Central memory CD8-positive, alpha-beta T cell (primary cell): ENCODE measurements around the gene SEC63.

Experiments used
- ATAC-seq: fragments of 150-1000 bp; cut with Tn5 transposase; replicated peaks from 2 replicates; pipeline ENCODE4 v1.10.0; 2022; ENCODE audit warnings: mild to moderate bottlenecking, moderate FRiP score, moderate number of reproducible peaks; ENCODE audit not compliant: poor library complexity, severe bottlenecking; ENCODE audit errors: extremely low read depth
- DNase-seq, 2 donors: peaks; one replicate each; pipeline ENCODE4 v3.0.0; 2021; ENCODE audit warnings: low spot score in 2 of 2
- H3K27ac Mint-ChIP-seq: one replicate; pipeline ENCODE4 v1.8.0; 2022; ENCODE audit warnings: low read depth, mild to moderate bottlenecking, moderate library complexity, mixed read lengths
- H3K27me3 Mint-ChIP-seq: one replicate; pipeline ENCODE4 v1.8.0; 2022; ENCODE audit warnings: mixed read lengths
- H3K36me3 Mint-ChIP-seq: one replicate; pipeline ENCODE4 v1.8.0; 2022; ENCODE audit warnings: mild to moderate bottlenecking, moderate library complexity, mixed read lengths; ENCODE audit not compliant: insufficient read depth
- H3K4me1 Mint-ChIP-seq: one replicate; pipeline ENCODE4 v1.8.0; 2022; ENCODE audit warnings: mixed read lengths
- H3K4me3 Mint-ChIP-seq: one replicate; pipeline ENCODE4 v1.8.0; 2022; ENCODE audit warnings: mild to moderate bottlenecking, moderate library complexity, mixed read lengths
- H3K9me3 Mint-ChIP-seq: one replicate; pipeline ENCODE4 v1.8.0; 2022; ENCODE audit warnings: mixed read lengths

SEC63 gene

DNA sequence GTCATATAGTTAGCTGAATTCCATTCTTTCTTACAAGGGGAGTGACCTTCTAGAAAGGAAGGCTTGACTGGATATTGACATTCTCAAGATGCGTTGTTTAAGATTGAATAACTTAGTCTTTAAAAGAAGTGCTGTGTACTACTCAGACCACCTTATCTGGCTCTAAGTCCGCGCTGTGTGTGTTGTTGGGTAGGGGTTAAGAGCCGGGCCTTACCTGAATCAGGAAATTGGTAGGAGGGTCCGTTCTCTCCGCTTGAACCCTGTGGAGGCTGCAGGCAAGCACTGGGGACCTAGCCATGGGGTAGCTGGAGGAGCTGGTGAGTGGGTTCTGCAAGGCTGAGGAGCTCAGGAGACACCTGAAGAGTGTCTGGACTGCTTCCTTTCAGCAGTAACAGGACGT lies 124.9 kb downstream of the SEC63 start:
- peak overlapping the region; percentile 23 for H3K27ac Mint-ChIP-seq
- peaks cover 17% of the 10 kb centered on the region for H3K4me1 Mint-ChIP-seq
- ATAC-seq (no peak), DNase-seq (no peak)
- H3K4me3 Mint-ChIP-seq: no peak overlapping the region
- no peaks in the 10 kb centered on the region for H3K27me3 Mint-ChIP-seq
- H3K36me3 Mint-ChIP-seq: peaks cover 1% of the 10 kb centered on the region
- no peaks in the 10 kb centered on the region for H3K9me3 Mint-ChIP-seq

DNA sequence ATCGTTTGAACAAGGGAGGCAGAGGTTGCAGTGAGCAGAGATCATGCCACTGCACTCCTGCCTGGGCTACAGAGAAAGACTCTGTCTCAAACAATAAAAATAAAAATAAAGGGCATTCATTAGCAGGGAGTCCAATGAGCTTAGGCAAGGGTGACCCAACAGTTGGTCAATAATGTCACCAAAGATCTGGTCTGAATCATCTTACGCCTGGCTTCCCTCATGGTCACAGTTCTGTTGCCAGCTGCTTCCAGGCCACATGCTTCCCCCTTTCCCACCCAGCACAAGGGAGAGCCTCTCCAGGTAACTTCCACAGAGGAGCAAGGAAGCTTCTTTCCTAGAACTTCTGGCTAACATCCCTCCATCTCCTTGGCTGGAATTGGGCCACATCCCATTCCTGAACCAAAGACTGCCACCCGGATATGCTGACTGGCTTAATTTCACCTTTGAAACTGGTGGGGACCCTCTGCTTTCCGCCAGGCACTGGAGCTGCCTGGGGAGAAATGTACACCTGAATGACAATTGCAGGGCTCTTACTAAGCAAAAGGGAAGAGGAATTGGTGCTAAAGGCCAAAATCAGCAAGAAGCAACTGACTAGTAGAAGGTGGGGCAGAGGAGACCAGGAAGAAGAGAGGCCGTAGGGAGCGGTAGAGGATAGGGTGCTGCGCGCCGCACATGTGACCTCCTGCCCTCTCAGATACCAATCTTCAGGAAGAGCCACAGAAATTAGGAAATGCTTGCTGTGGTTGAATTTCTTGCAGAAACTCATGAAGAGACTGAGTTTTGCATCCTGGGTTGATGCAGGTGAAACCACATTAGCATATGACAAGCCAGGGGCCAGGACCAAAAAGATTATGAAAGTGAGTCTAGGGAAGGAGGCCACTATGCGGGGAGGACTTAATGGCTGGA lies 125.6 kb downstream of the SEC63 start:
- ATAC-seq: peak; percentile 28
- no peak overlapping the region for H3K4me3 Mint-ChIP-seq
- peak overlapping the region; percentile 70 for H3K27ac Mint-ChIP-seq

DNA sequence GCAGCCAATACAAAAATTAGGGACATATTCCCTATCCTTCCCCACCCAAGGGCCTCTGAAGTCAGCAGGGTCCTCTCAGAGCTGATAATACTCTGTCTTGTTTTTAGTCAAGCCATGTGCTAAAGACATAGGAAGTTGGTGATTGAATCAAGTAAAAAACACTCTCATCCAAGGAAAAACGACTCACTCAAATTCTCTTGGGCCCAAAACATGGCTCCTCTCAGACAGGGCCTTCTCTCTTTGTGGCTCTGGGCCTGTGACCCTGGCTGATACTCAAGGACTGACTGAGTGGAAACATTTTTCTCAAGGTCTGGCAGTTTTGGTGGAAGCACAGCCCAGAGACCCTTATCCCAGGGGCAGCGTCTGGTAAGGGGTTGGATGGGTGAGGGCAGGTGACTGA lies 127.9 kb downstream of the SEC63 start:
- ATAC-seq (no peak), DNase-seq (no peak)
- Mint-ChIP-seq H3K27ac (no peak overlapping the region), H3K36me3 (peaks cover 1% of the 10 kb centered on the region), H3K27me3 (no peaks in the 10 kb centered on the region), H3K4me3 (no peak overlapping the region), H3K4me1 (peaks cover 23% of the 10 kb centered on the region), H3K9me3 (no peaks in the 10 kb centered on the region)

More for the DNA sequence above, 125.6 kb downstream of the SEC63 start:
- peaks cover 1% of the 10 kb centered on the region for H3K36me3 Mint-ChIP-seq
- no peaks in the 10 kb centered on the region for H3K27me3 Mint-ChIP-seq
- peaks cover 17% of the 10 kb centered on the region for H3K4me1 Mint-ChIP-seq
- no peaks in the 10 kb centered on the region for H3K9me3 Mint-ChIP-seq
- DNase-seq: no peak

DNA sequence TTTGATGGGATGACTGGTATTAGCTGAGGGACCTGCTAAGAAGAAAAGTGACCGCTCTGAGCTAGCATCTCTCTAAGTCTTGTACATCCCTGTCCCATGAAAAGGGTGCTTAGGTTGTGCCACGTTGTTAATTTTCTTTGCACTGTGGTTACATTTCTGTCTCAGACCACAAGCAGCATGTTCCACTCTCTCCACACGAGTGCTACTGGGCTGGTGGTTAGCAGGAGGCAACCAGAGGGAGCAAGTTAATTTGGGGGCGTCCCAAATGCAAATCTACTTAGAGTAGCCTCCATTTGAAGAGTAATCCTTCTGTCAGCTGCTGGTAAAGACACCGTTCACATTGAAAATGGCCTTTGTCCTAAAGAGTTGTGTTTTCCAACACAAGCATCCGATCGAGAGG lies 130.5 kb downstream of the SEC63 start:
- Mint-ChIP-seq H3K9me3 (no peaks in the 10 kb centered on the region), H3K27ac (no peak overlapping the region), H3K4me3 (no peak overlapping the region), H3K36me3 (peaks cover 20% of the 10 kb centered on the region), H3K4me1 (peaks cover 35% of the 10 kb centered on the region), H3K27me3 (no peaks in the 10 kb centered on the region)
- ATAC-seq: no peak
- no peak for DNase-seq

DNA sequence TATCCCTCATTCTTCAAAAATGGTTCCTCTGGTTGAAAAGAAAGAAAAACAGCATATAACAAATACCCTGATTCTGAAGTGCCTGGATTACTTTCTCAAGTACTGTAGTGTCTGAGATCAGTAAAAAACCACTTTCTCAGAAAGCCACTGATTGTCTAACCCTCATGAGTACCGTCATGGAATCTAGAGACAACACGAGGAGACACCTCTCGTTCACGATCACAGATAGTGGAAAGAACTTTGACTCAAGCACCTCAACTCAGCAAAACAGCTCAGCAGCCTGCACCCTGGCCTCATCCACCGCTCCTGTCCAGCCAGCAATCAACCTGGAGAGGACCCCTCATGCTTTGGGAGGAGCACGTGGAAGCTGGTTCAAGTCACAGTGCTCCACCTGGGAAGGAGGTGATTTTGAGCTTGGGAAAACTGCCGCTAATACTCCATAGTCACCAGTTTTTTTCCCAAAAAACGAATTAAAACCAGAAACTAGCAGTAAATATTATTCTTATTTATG lies 134.9 kb downstream of the SEC63 start:
- H3K36me3 Mint-ChIP-seq: peaks cover 33% of the 10 kb centered on the region
- DNase-seq (peak in 1 of 2 donors; percentile 56), ATAC-seq (peak; percentile 11)
- H3K4me3 Mint-ChIP-seq: peak overlapping the region; percentile 79
- no peaks in the 10 kb centered on the region for H3K27me3 Mint-ChIP-seq
- H3K9me3 Mint-ChIP-seq: no peaks in the 10 kb centered on the region
- H3K4me1 Mint-ChIP-seq: peaks cover 63% of the 10 kb centered on the region
- H3K27ac Mint-ChIP-seq: peak overlapping the region; percentile 99

DNA sequence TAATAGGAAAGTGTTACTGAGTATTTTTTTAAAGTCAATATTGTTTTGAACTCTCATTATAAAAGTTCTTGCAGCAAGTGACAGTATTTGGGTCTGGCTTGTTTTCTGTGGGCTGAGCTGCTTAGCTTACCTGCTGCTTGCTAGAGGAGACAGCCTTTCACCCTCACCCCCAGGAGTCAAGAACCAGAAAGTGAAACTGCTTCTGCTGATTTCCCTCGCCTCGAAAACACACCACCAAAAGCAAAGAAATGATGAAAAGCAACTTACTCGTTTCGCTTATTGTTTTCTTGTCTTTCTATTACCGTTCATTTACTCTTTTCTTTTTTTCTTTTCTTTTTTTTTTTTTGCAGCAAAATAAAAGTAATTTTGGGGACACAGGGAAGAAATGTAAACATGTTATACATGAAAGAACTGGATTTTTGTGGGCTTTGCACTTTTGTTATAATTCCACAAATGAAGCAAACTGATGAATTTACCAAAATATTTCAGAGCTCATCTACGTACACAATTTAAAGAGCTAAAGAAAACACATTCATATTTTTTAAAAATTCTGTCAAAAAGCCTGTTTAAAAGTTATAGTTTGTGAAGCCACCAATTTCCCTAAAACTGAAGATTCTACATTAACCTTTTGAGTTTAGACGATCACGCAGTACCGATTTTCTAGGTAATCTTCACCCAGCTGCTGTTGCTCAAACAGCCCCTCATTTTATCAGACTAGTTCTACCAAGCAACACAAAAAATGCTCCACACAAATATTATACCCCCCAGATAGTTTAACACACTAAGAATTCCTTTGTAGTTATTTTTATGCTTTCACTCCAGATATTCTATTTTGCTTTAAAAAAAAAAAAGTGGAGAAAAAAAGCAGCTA lies 135.6 kb downstream of the SEC63 start:
- H3K4me3 Mint-ChIP-seq: peak overlapping the region; percentile 79
- peaks cover 70% of the 10 kb centered on the region for H3K4me1 Mint-ChIP-seq
- DNase-seq: peak; percentile 24 to 54
- H3K36me3 Mint-ChIP-seq: peaks cover 33% of the 10 kb centered on the region
- H3K9me3 Mint-ChIP-seq: no peaks in the 10 kb centered on the region
- no peak for ATAC-seq
- no peaks in the 10 kb centered on the region for H3K27me3 Mint-ChIP-seq
- peak overlapping the region; percentile 99 for H3K27ac Mint-ChIP-seq

DNA sequence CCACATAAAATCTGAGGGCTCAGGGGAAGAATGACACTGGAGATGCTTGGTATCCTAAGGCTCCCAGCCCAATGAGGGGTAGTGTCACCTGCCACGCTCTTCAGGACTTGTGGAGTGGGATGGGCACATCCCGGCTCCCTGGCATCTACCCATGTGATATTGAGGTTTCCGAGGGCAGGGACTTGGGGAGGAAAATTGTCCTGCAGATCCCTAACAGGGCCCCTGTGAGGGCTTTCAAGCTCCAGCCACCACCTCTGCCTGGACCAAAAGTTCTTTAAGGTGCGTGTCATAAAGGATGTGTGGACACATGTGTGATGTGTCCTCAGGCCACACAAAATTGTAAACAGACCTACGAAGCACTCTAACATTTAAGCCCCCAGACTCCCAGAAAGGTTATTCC lies 136.4 kb downstream of the SEC63 start:
- H3K36me3 Mint-ChIP-seq: peaks cover 33% of the 10 kb centered on the region
- peak overlapping the region; percentile 79 for H3K4me3 Mint-ChIP-seq
- no peak for DNase-seq
- no peaks in the 10 kb centered on the region for H3K9me3 Mint-ChIP-seq
- no peak for ATAC-seq
- H3K4me1 Mint-ChIP-seq: peaks cover 72% of the 10 kb centered on the region
- H3K27ac Mint-ChIP-seq: peak overlapping the region; percentile 99
- H3K27me3 Mint-ChIP-seq: no peaks in the 10 kb centered on the region

DNA sequence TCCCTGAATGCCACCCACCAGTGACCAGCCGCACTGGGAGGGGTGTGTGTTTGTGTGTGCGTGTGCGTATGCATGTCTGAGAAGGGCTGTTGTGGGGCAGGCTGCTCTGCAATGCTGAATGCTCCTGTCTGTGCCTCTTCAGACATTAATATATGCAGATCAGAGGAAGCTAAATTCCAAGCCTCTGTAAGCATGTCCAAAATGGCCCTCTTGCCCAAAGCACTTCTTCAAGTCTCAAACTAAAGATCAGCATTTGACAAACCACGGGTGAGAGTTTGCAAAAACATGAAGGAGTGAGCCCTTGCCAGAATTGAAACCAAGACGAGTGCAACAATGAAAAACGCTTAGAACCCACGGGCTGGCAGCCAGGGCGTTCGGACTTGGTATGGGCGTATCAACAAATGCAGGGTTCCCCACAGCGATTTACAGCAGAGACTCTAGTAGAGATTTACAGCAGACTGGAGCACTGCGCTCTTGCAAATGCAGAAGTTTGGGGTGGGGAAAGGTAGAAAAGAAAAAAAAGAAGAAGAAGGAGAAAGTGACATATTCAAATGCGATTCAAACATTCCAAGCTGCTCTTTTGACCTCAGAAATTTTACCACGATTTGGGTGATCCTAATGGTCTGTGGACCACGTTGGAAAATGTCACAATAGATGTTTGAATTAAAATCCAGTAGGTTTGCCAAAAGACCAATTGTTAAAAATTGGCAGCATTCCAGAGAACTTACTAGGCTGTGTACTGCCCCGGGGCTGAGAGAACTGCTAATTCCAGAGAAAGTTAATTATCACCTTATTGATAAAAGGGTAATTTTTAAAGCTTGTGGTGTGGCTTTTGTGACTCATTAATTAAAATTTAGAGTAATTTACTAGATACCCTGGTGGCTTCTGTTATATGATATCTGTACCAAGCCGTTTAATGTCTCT lies 137.4 kb downstream of the SEC63 start:
- DNase-seq (peak; percentile 22 to 29), ATAC-seq (no peak)
- H3K36me3 Mint-ChIP-seq: peaks cover 37% of the 10 kb centered on the region
- H3K4me1 Mint-ChIP-seq: peaks cover 72% of the 10 kb centered on the region
- peak overlapping the region; percentile 79 for H3K4me3 Mint-ChIP-seq
- no peaks in the 10 kb centered on the region for H3K9me3 Mint-ChIP-seq
- H3K27me3 Mint-ChIP-seq: no peaks in the 10 kb centered on the region
- peak overlapping the region; percentile 99 for H3K27ac Mint-ChIP-seq

DNA sequence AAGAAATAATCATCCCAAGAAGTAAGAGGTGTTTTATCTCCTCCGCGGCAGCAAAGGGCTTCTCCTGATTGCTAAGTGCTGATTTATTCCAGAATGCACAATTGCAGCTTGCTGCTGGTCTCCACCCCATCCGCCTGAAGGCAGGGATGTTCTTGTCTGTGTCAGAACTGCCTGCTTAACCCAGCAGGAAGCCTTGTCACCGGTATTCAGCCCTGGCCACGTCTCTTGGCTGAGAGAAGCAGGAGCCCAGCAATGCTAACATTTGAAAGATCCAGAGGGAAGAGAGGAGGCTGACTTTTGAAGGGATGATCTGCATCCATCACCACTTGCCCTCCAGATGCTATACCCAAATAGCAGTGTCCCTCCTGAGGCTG lies 138.1 kb downstream of the SEC63 start:
- Mint-ChIP-seq H3K27me3 (no peaks in the 10 kb centered on the region), H3K9me3 (no peaks in the 10 kb centered on the region), H3K4me3 (peak overlapping the region; percentile 79), H3K36me3 (peaks cover 37% of the 10 kb centered on the region), H3K27ac (peak overlapping the region; percentile 99), H3K4me1 (peaks cover 66% of the 10 kb centered on the region)
- ATAC-seq (no peak), DNase-seq (peak in 1 of 2 donors; percentile 26)

DNA sequence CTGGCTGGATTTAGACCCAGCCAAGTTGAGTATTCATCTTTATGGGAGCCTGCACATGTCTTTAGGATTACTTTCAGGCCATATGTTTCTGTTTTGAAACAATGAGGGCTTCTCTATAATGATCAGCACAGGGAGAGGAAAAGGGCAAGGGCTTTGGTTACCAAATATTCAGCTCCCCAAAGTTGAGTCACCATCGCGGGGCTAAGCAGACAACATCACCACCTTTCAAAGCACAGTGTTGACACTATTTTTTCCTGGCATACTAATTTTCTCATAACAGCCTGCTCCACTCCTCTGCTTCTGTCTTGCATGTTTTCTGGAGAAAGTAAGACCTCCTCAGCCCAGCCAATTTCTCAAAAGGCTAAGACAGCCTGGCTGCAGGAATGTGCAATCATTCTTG lies 138.8 kb downstream of the SEC63 start:
- Mint-ChIP-seq H3K9me3 (no peaks in the 10 kb centered on the region), H3K4me3 (peak overlapping the region; percentile 79), H3K27ac (peak overlapping the region; percentile 99), H3K27me3 (no peaks in the 10 kb centered on the region), H3K36me3 (peaks cover 35% of the 10 kb centered on the region), H3K4me1 (peaks cover 63% of the 10 kb centered on the region)
- no peak for DNase-seq
- ATAC-seq: no peak

DNA sequence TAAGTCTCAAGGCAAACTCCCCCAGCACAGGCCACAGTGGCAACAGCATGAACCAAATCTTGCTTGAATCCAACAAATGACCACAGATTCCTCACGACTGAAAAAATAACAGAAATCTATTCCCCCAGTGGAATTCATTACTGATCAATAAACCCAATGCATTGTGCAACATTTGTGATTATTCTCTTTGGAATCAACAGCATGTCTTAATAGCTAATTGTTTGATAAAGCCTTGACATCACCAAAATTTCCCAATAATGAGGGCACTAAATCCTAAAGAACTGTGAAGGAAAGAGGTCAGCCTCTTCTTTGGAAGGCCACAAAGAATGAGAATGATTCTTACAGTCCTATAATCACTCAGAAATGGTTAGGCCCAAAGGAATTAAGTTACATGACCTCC lies 139.7 kb downstream of the SEC63 start:
- peaks cover 60% of the 10 kb centered on the region for H3K4me1 Mint-ChIP-seq
- peaks cover 29% of the 10 kb centered on the region for H3K36me3 Mint-ChIP-seq
- H3K27ac Mint-ChIP-seq: peak overlapping the region; percentile 99
- H3K27me3 Mint-ChIP-seq: no peaks in the 10 kb centered on the region
- H3K4me3 Mint-ChIP-seq: peak overlapping the region; percentile 79
- H3K9me3 Mint-ChIP-seq: no peaks in the 10 kb centered on the region
- no peak for ATAC-seq
- no peak for DNase-seq

DNA sequence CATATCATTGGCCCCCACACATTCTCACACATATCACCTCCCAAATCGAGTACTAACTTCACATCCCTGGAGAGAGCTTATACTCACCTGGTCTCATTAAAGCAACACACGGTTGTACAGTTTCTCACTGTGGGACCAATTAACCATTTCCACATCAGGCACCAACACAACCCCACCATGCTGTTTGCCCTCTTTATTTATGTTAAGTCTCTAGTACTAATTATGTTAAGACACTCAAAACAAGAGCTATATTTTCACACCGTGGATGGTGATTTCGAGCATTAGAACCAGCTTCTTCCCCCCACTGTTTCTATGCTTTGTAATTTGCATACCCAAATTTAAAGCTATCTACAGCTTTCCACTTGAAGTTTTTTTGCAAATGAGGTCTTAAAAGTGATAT lies 140.2 kb downstream of the SEC63 start:
- peaks cover 59% of the 10 kb centered on the region for H3K4me1 Mint-ChIP-seq
- no peaks in the 10 kb centered on the region for H3K9me3 Mint-ChIP-seq
- DNase-seq (no peak), ATAC-seq (no peak)
- no peaks in the 10 kb centered on the region for H3K27me3 Mint-ChIP-seq
- peak overlapping the region; percentile 99 for H3K27ac Mint-ChIP-seq
- peaks cover 24% of the 10 kb centered on the region for H3K36me3 Mint-ChIP-seq
- peak overlapping the region; percentile 79 for H3K4me3 Mint-ChIP-seq
